D721Med (cell line): ENCODE results near the gene ADGRL3.

Source experiments
- DNase-seq: peaks from one replicate; pipeline ENCODE4 v3.0.0; 2011; ENCODE audit warnings: low spot score; ENCODE audit not compliant: insufficient read length
- FAIRE-seq: peaks from 2 replicates; lab custom pipeline; 2011; peaks lifted over from hg19 to GRCh38; lab: Jason Lieb, UNC
- CTCF ChIP-seq: IDR thresholded peaks from 2 replicates; pipeline ENCODE4 v1.5.1; 2012; ENCODE audit warnings: mild to moderate bottlenecking, control low read depth; ENCODE audit not compliant: insufficient read depth; ENCODE audit errors: missing control alignments

The ADGRL3 gene

GRCh38 chr4:62126064-62126732 lies 926.1 kb downstream of the ADGRL3 start:
- no peak for DNase-seq
- TF ChIP-seq CTCF = no peak
- FAIRE-seq = no peak
